ENCODE measurements around the gene TMEM132E. TPM values are rescaled to one million over a fixed set of nuclear protein-coding genes. Genes with fewer than 3 reads are reported as not detected.

The TMEM132E gene
- total and polyA plus RNA-seq, 2 experiments from 2014 or later, result 0.11 TPM; not detected in 1

DNA sequence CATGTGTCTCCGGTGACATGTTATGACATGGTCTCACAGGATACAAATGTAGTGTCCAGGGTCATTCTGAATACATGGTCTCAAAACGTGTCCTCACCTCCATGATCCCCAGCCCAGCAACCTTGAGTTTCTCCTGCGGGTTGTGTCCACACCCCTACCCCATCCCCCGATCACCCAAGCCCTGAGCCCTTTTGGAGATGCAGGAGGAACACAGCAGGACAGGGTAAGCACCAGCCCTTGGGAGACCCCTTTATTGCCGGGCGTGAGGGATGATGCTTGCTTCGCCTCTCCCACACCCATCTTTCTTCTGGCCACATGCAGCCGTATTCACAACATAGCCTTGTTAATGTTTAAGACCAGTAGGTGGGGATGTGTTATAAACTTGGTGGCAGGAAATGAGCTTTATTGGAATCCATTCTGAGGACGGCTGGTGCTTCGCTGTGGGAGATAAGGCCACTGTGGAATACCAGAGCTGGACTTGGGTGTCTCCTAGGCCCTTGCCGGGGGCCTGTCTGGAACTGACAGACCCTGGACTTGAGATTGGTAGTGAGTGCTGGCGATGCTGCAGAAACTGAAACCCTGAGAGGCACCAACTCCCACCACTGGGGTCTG is 5.5 kb downstream of the TMEM132E start:
- H3K27me3 ChIP-seq (replicated peaks; ENCODE audit: insufficient read depth), result peaks cover 45% of the 10 kb centered on the region
- peak; percentile 49 for DNase-seq

DNA sequence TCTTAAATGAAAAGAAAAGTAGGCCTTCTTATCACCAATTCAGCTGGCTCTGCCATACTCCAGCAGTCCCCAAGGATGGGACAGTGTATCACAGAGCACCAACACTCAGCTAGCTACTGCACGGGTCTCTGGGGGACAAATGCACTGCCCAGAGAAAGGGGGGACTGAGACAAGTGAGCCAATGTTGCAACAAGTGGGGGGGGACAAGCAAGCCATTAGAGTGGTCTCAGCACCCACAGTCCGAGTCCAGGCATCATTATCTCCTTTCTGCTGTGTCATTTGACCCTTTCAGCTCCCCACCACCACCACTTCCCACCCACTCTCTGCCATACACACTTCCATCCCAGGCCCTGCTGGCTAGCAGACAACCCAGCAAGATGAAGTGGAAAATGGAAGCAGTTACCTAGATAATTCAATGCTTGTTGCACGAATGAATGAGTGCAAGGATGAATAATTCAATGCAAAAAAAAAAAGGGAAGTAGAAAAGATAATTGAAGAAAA is 7.0 kb downstream of the TMEM132E start:
- peaks cover 30% of the 10 kb centered on the region for H3K27me3 ChIP-seq (replicated peaks; ENCODE audit: insufficient read depth)
- in situ Hi-C loops (cut with MboI), result no loop called here
- no peak for DNase-seq
- no peaks in the 10 kb centered on the region for H4K20me1 ChIP-seq (ENCODE audit: insufficient read depth)
- TF ChIP-seq EZH2phosphoT487 (IDR thresholded peaks at IDR 0.05; ENCODE audit: insufficient read depth, low read depth), result no peak
- TF ChIP-seq EZH2 (IDR thresholded peaks at IDR 0.05; ENCODE audit: insufficient read depth, poor library complexity, severe bottlenecking), result no peak
- WGBS, 2 experiments (ENCODE audit: low coverage in 1 of 2, low lambda C conversion rate in 2 of 2, missing lambda C conversion rate in 2 of 2), result 29 to 39% methylated on average over 3 of the region's 3 CpGs
- no peak overlapping the region for H3K9ac ChIP-seq
- H3F3A ChIP-seq (ENCODE audit: insufficient read depth), result no peaks in the 10 kb centered on the region
- peaks cover under 1% of the 10 kb centered on the region; the same call in 1 of the 2 replicates for H3K4me1 ChIP-seq (ENCODE audit: insufficient read depth)
- no peak overlapping the region for H3K4me2 ChIP-seq (ENCODE audit: unreplicated experiment)
- no peaks in the 10 kb centered on the region for H3K9me2 ChIP-seq (ENCODE audit: insufficient read depth)
- no peaks in the 10 kb centered on the region for H3K9me3 ChIP-seq (ENCODE audit: low read depth)
- no peaks in the 10 kb centered on the region for H3K79me2 ChIP-seq (ENCODE audit: insufficient read depth)
- H3K36me3 ChIP-seq (ENCODE audit: low read depth), result no peaks in the 10 kb centered on the region
- no peak overlapping the region for H3K27ac ChIP-seq
- H3K4me3 ChIP-seq, result no peak overlapping the region
- H2AFZ ChIP-seq, result no peak overlapping the region

More for the DNA sequence above, 5.5 kb downstream of the TMEM132E start:
- H3F3A ChIP-seq (ENCODE audit: insufficient read depth), result no peaks in the 10 kb centered on the region
- no peak overlapping the region for H3K4me2 ChIP-seq (ENCODE audit: unreplicated experiment)
- H3K4me3 ChIP-seq, result no peak overlapping the region
- WGBS, 2 experiments (ENCODE audit: low coverage in 1 of 2, low lambda C conversion rate in 2 of 2, missing lambda C conversion rate in 2 of 2), result 25 to 29% methylated on average over 12 of the region's 12 CpGs
- no peaks in the 10 kb centered on the region for H3K79me2 ChIP-seq (ENCODE audit: insufficient read depth)
- H3K9ac ChIP-seq, result no peak overlapping the region
- H3K36me3 ChIP-seq (ENCODE audit: low read depth), result no peaks in the 10 kb centered on the region
- H3K9me2 ChIP-seq (ENCODE audit: insufficient read depth), result no peaks in the 10 kb centered on the region
- in situ Hi-C loops (cut with MboI), result no loop called here
- no peaks in the 10 kb centered on the region for H4K20me1 ChIP-seq (ENCODE audit: insufficient read depth)
- no peak overlapping the region for H2AFZ ChIP-seq
- H3K27ac ChIP-seq, result no peak overlapping the region
- no peaks in the 10 kb centered on the region for H3K9me3 ChIP-seq (ENCODE audit: low read depth)
- H3K4me1 ChIP-seq (ENCODE audit: insufficient read depth), result peaks cover 15% of the 10 kb centered on the region
- TF ChIP-seq EZH2 (IDR thresholded peaks at IDR 0.05; ENCODE audit: insufficient read depth, poor library complexity, severe bottlenecking) (no peak), EZH2phosphoT487 (IDR thresholded peaks at IDR 0.05; ENCODE audit: insufficient read depth, low read depth) (no peak)

GRCh38 chr17:34588266-34588665 is 8.9 kb downstream of the TMEM132E start:
- no peak overlapping the region for H3K27ac ChIP-seq
- peaks cover 20% of the 10 kb centered on the region for H3K27me3 ChIP-seq (replicated peaks; ENCODE audit: insufficient read depth)
- no peaks in the 10 kb centered on the region for H4K20me1 ChIP-seq (ENCODE audit: insufficient read depth)
- no peak for DNase-seq
- no peaks in the 10 kb centered on the region for H3K79me2 ChIP-seq (ENCODE audit: insufficient read depth)
- 61 to 70% methylated on average over 6 of the region's 6 CpGs for WGBS, 2 experiments (ENCODE audit: low coverage in 1 of 2, low lambda C conversion rate in 2 of 2, missing lambda C conversion rate in 2 of 2)
- H3K9ac ChIP-seq, result no peak overlapping the region
- no peaks in the 10 kb centered on the region for H3K4me1 ChIP-seq (ENCODE audit: insufficient read depth)
- no peaks in the 10 kb centered on the region for H3K9me3 ChIP-seq (ENCODE audit: low read depth)
- H3K4me2 ChIP-seq (ENCODE audit: unreplicated experiment), result no peak overlapping the region
- no peaks in the 10 kb centered on the region for H3K9me2 ChIP-seq (ENCODE audit: insufficient read depth)
- no peak overlapping the region for H3K4me3 ChIP-seq
- no peak overlapping the region for H2AFZ ChIP-seq
- no peaks in the 10 kb centered on the region for H3K36me3 ChIP-seq (ENCODE audit: low read depth)
- TF ChIP-seq EZH2 (IDR thresholded peaks at IDR 0.05; ENCODE audit: insufficient read depth, poor library complexity, severe bottlenecking) (no peak), EZH2phosphoT487 (IDR thresholded peaks at IDR 0.05; ENCODE audit: insufficient read depth, low read depth) (no peak)
- in situ Hi-C loops (cut with MboI), result no loop called here
- H3F3A ChIP-seq (ENCODE audit: insufficient read depth), result no peaks in the 10 kb centered on the region

- H3K36me3 ChIP-seq (ENCODE audit: low read depth), result no peaks in the 10 kb centered on the region
- no peaks in the 10 kb centered on the region for H3K4me1 ChIP-seq (ENCODE audit: insufficient read depth)
- H3F3A ChIP-seq (ENCODE audit: insufficient read depth), result no peaks in the 10 kb centered on the region
- no peak for DNase-seq
- WGBS, 2 experiments (ENCODE audit: low coverage in 1 of 2, low lambda C conversion rate in 2 of 2, missing lambda C conversion rate in 2 of 2), result 60 to 64% methylated on average over 11 of the region's 11 CpGs
- no peaks in the 10 kb centered on the region for H3K79me2 ChIP-seq (ENCODE audit: insufficient read depth)
- H3K9me2 ChIP-seq (ENCODE audit: insufficient read depth), result no peaks in the 10 kb centered on the region
- H3K4me3 ChIP-seq, result no peak overlapping the region
- TF ChIP-seq EZH2phosphoT487 (IDR thresholded peaks at IDR 0.05; ENCODE audit: insufficient read depth, low read depth) (no peak), EZH2 (IDR thresholded peaks at IDR 0.05; ENCODE audit: insufficient read depth, poor library complexity, severe bottlenecking) (no peak)
- H3K27ac ChIP-seq, result no peak overlapping the region
- no peak overlapping the region for H3K9ac ChIP-seq
- H3K9me3 ChIP-seq (ENCODE audit: low read depth), result no peaks in the 10 kb centered on the region
- in situ Hi-C loops (cut with MboI), result no loop called here
- H4K20me1 ChIP-seq (ENCODE audit: insufficient read depth), result no peaks in the 10 kb centered on the region
- no peak overlapping the region for H3K4me2 ChIP-seq (ENCODE audit: unreplicated experiment)
- H2AFZ ChIP-seq, result no peak overlapping the region
- peaks cover 9% of the 10 kb centered on the region; the same call in 1 of the 2 replicates for H3K27me3 ChIP-seq (replicated peaks; ENCODE audit: insufficient read depth)
Observed at GRCh38 chr17:34589120-34589965, 10.0 kb downstream of the TMEM132E start.
